ENCODE data around the gene DSP. TPM values are rescaled to one million over a fixed set of nuclear protein-coding genes. Genes with fewer than 3 reads are reported as not detected.

DSP gene
- total and polyA plus RNA-seq, 2 of the 13 experiments (the other 11 are each of a cell fraction or from before 2014, with no cell fraction given): 89.8 to 117 TPM

DNA sequence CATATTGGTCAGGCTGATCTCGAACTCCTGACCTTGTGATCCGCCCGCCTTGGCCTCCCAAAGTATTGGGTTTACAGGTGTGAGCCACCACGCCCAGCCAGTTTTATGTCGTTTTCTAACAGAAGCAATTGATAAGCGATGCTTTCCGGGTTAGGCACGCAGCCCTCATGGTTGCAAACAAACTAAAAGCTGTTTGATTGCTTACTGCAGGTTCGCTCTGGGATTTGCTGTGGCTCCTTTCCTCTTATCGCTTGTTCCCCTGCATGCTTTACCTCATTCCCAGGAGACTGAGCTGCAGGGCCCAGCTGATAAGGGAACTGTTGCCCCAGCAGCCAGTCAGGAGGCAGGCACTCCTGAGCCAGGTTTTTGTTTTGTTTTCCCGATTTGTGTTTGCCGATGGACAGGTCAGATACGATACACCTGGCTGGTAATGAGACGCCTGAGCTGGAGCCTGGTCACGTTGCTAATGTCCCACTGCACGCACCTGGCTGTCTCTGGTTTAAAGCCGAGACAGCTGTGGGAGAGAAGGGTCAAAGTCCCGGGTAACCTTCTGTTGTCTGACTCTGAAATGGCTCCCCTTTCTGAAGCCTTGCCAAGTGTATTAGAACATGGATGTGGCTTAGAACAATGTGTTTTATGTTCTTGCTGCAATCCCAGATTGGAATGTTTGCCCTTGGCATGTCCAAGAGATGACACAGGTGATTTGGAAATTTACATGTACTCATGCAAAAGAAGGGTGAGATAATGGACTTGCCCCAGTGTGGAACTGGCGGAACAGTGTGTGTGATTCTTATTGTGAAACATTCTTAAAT, 19.9 kb downstream of the DSP start (continued):
- TF ChIP-seq SIX4 (CRISPR knock-in tag; IDR thresholded peaks at IDR 0.05) (peak; percentile 95), ZNF44 (CRISPR knock-in tag; IDR thresholded peaks at IDR 0.05) (no peak), ZKSCAN8 (CRISPR knock-in tag; IDR thresholded peaks at IDR 0.05; ENCODE audit: borderline replicate concordance) (peak; percentile 95), ARID2 (CRISPR knock-in tag; IDR thresholded peaks at IDR 0.05; ENCODE audit: borderline replicate concordance) (peak; percentile 78), MATR3 (CRISPR knock-in tag; IDR thresholded peaks at IDR 0.05) (no peak), MED8 (CRISPR knock-in tag; IDR thresholded peaks at IDR 0.05; ENCODE audit: insufficient replicate concordance) (peak; percentile 96), PLSCR1 (CRISPR knock-in tag; IDR thresholded peaks at IDR 0.05; ENCODE audit: borderline replicate concordance) (no peak), CCDC6 (CRISPR knock-in tag; IDR thresholded peaks at IDR 0.05) (peak; percentile 96), SKI (IDR thresholded peaks at IDR 0.05; ENCODE audit: partially characterized antibody) (peak; percentile 90), SETDB1 (CRISPR knock-in tag; IDR thresholded peaks at IDR 0.05; ENCODE audit: borderline replicate concordance) (no peak), ZNF670 (CRISPR knock-in tag; IDR thresholded peaks at IDR 0.05; ENCODE audit: borderline replicate concordance) (peak; percentile 99), ELF3 (CRISPR knock-in tag; IDR thresholded peaks at IDR 0.05) (peak; percentile 87), PHF8 (CRISPR knock-in tag; IDR thresholded peaks at IDR 0.05) (peak; percentile 50; the same call in 1 of the 2 replicates), ZNF678 (CRISPR knock-in tag; IDR thresholded peaks at IDR 0.05) (peak; percentile 27; the same call in 1 of the 2 replicates), MYPOP (CRISPR knock-in tag; IDR thresholded peaks at IDR 0.05) (no peak; the same call in 1 of the 2 replicates), SALL1 (CRISPR knock-in tag; IDR thresholded peaks at IDR 0.05) (peak; percentile 100), GATA4 (IDR thresholded peaks at IDR 0.05; ENCODE audit: borderline replicate concordance, low read depth) (peak; percentile 87; the same call in 1 of the 2 replicates), NCOA2 (CRISPR knock-in tag; IDR thresholded peaks at IDR 0.05) (peak; percentile 92), NKX3-1 (CRISPR knock-in tag; IDR thresholded peaks at IDR 0.05) (peak; percentile 66; the same call in 1 of the 2 replicates), MIXL1 (CRISPR knock-in tag; IDR thresholded peaks at IDR 0.05) (peak; percentile 74; the same call in 1 of the 2 replicates), ZNF800 (CRISPR knock-in tag; IDR thresholded peaks at IDR 0.05) (peak; percentile 73; the same call in 1 of the 2 replicates), ZNF160 (CRISPR knock-in tag; IDR thresholded peaks at IDR 0.05) (peak; percentile 80), HOXA5 (CRISPR knock-in tag; IDR thresholded peaks at IDR 0.05) (peak; percentile 90), SAP130 (CRISPR knock-in tag; IDR thresholded peaks at IDR 0.05; ENCODE audit: low read depth) (peak; percentile 99)
- TF ChIP-seq, protein P1, sequence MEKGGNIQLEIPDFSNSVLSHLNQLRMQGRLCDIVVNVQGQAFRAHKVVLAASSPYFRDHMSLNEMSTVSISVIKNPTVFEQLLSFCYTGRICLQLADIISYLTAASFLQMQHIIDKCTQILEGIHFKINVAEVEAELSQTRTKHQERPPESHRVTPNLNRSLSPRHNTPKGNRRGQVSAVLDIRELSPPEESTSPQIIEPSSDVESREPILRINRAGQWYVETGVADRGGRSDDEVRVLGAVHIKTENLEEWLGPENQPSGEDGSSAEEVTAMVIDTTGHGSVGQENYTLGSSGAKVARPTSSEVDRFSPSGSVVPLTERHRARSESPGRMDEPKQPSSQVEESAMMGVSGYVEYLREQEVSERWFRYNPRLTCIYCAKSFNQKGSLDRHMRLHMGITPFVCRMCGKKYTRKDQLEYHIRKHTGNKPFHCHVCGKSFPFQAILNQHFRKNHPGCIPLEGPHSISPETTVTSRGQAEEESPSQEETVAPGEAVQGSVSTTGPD (CRISPR knock-in tag; IDR thresholded peaks at IDR 0.05): peak; percentile 88
